Neural cell (in vitro differentiated cells): Measurements from ENCODE around the gene CBX2. TPM values are rescaled to one million over a fixed set of nuclear protein-coding genes. Genes with fewer than 3 reads are reported as not detected.

Experiments
- H2AFZ ChIP-seq: fragments of 200-600, 300-800 bp; sonication (generic), shearing (Covaris generic); 2 replicates; pipeline ENCODE4 v1.6.0; 2014; ENCODE audit warnings: low read depth, mild to moderate bottlenecking, antibody characterized with exemption, low read length, moderate library complexity
- H3F3A ChIP-seq: fragments of 200-600 bp; shearing (Covaris generic); 2 replicates; pipeline ENCODE4 v1.6.1; 2016; ENCODE audit warnings: mild to moderate bottlenecking, moderate library complexity, mixed read lengths, antibody characterized with exemption, low read length; ENCODE audit not compliant: insufficient read depth, poor library complexity, severe bottlenecking
- H3K27ac ChIP-seq: fragments of 200-600, 300-800 bp; sonication (generic), shearing (Covaris generic); 2 replicates; pipeline ENCODE4 v1.5.1; 2014; ENCODE audit warnings: mild to moderate bottlenecking, low read length, moderate library complexity
- H3K27me3 ChIP-seq: fragments of 300-800, 200-600 bp; sonication (generic), shearing (Covaris generic); 2 replicates; pipeline ENCODE4 v1.6.0; 2014; ENCODE audit warnings: mild to moderate bottlenecking, low read depth, low read length, moderate library complexity; ENCODE audit not compliant: insufficient read depth
- H3K36me3 ChIP-seq: fragments of 300-800, 200-600 bp; sonication (generic), shearing (Covaris generic); 2 replicates; pipeline ENCODE4 v1.5.1; 2014; ENCODE audit warnings: mild to moderate bottlenecking, antibody characterized with exemption, low read length, moderate library complexity; ENCODE audit not compliant: insufficient read depth
- H3K4me2 ChIP-seq: fragments of 300-800, 200-600 bp; sonication (generic), shearing (Covaris generic); 2 replicates; pipeline ENCODE4 v1.6.0; 2014; ENCODE audit warnings: mild to moderate bottlenecking, low read length
- H3K4me3 ChIP-seq: fragments of 300-800, 200-600 bp; sonication (generic), shearing (Covaris generic); 2 replicates; pipeline ENCODE4 v1.5.1; 2014; ENCODE audit warnings: mild to moderate bottlenecking, low read length, moderate library complexity
- H3K79me2 ChIP-seq: fragments of 200-600 bp; shearing (Covaris generic); replicated peaks from 2 replicates; pipeline ENCODE4 v1.6.0; 2014; ENCODE audit warnings: mild to moderate bottlenecking, low read length, moderate library complexity; ENCODE audit not compliant: insufficient read depth
- H3K9ac ChIP-seq: fragments of 300-800, 200-600 bp; sonication (generic), shearing (Covaris generic); 2 replicates; pipeline ENCODE4 v1.6.1; 2016; ENCODE audit warnings: mild to moderate bottlenecking, low read length, mixed read lengths
- H3K9me2 ChIP-seq: fragments of 200-600 bp; shearing (Covaris generic); 2 replicates; pipeline ENCODE4 v1.6.1; 2016; ENCODE audit warnings: mild to moderate bottlenecking, low read length, mixed read lengths; ENCODE audit not compliant: insufficient read depth
- H3K9me3 ChIP-seq: fragments of 200-600, 300-800 bp; sonication (generic), shearing (Covaris generic); 2 replicates; pipeline ENCODE4 v1.6.1; 2016; ENCODE audit warnings: mild to moderate bottlenecking, mixed run types, low read length, moderate library complexity, mixed read lengths
- H4K20me1 ChIP-seq: fragments of 200-600 bp; shearing (Covaris generic); 2 replicates; pipeline ENCODE4 v1.6.1; 2016; ENCODE audit warnings: mild to moderate bottlenecking, mixed run types; ENCODE audit not compliant: insufficient read depth
- EP300 ChIP-seq: fragments of 450-650 bp; conservative IDR thresholded peaks from 2 replicates; pipeline ENCODE4 v1.6.1; 2014; ENCODE audit warnings: antibody characterized with exemption, mild to moderate bottlenecking, moderate library complexity; ENCODE audit not compliant: poor library complexity, severe bottlenecking
- EZH2 ChIP-seq: fragments of 200-600, 300-800 bp; shearing (Covaris generic), sonication (generic); IDR thresholded peaks from 2 replicates; pipeline ENCODE4 v1.6.1; 2014; ENCODE audit warnings: antibody characterized with exemption, low read length, borderline replicate concordance, mild to moderate bottlenecking; ENCODE audit not compliant: insufficient read depth, poor library complexity, severe bottlenecking
- MXI1 ChIP-seq: fragments of 450-650 bp; conservative IDR thresholded peaks from 2 replicates; pipeline ENCODE4 v1.6.1; 2014; ENCODE audit warnings: antibody characterized with exemption, mild to moderate bottlenecking; ENCODE audit not compliant: poor library complexity, severe bottlenecking
- POLR2AphosphoS5 ChIP-seq: IDR thresholded peaks from 2 replicates; pipeline ENCODE4 v1.6.1; 2012
- RAD21 ChIP-seq: fragments of 450-650 bp; conservative IDR thresholded peaks from 2 replicates; pipeline ENCODE4 v1.6.1; 2014; ENCODE audit warnings: antibody characterized with exemption, mild to moderate bottlenecking, moderate library complexity
- SMC3 ChIP-seq: fragments of 450-650 bp; conservative IDR thresholded peaks from 2 replicates; pipeline ENCODE4 v1.6.1; 2014; ENCODE audit warnings: antibody characterized with exemption, mild to moderate bottlenecking, moderate library complexity; ENCODE audit not compliant: poor library complexity
- TAF1 ChIP-seq: IDR thresholded peaks from 2 replicates; pipeline ENCODE4 v1.6.1; 2012; ENCODE audit warnings: low read depth
- polyA plus RNA-seq: library from polyadenylated mRNA; depleted of rRNA; stranded (reverse); fragments of >200 nt; gene quantifications from 2 replicates; pipeline ENCODE4 v1.2.3, GENCODE V29; 2014
- TF ChIP-seq, protein P1 (sequence below): IDR thresholded peaks from 2 replicates; pipeline ENCODE4 v1.6.1; 2012; ENCODE audit warnings: borderline replicate concordance
- TF ChIP-seq, protein P2 (sequence below): fragments of 450-650 bp; IDR thresholded peaks from 2 replicates; pipeline ENCODE4 v1.5.1; 2014; ENCODE audit warnings: antibody characterized with exemption, mild to moderate bottlenecking, moderate library complexity; ENCODE audit not compliant: poor library complexity, severe bottlenecking

CBX2 gene
- polyA plus RNA-seq, 1 donor from 2014 or later = 16.9 TPM

DNA sequence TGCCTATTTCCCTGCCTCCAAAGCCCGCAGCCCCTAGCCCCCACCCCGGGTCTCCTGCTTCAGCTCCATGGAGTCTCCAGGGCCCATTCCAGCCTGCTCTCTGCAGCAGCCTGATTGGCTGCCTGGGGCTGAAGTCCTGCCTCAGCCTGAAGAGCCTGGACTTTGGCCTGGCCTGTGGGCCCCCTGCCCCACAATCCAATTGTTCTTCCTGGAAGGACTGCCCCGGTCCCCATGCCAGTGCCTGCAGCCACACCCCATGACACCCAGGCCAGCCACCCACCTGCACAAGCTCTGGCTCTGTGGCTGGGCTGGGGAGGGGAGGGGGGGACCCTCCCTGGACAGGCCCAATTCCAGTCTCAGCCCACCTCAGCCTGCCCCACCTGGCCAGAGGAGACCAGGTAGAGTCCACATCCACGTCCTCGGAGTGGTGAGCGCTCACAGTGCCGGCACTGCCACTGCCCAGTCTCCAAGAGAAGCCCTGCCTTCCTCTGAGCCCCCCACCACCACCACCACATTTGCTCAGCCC, 34.9 kb upstream of the CBX2 start:
- H4K20me1 ChIP-seq = no peaks in the 10 kb centered on the region
- H3K4me2 ChIP-seq = no peak overlapping the region
- no peak for TF ChIP-seq EP300
- no peak for TF ChIP-seq RAD21
- no peak for TF ChIP-seq EZH2
- TF ChIP-seq TAF1 = no peak
- no peak for TF ChIP-seq MXI1
- TF ChIP-seq SMC3 = no peak
- TF ChIP-seq, protein P1, sequence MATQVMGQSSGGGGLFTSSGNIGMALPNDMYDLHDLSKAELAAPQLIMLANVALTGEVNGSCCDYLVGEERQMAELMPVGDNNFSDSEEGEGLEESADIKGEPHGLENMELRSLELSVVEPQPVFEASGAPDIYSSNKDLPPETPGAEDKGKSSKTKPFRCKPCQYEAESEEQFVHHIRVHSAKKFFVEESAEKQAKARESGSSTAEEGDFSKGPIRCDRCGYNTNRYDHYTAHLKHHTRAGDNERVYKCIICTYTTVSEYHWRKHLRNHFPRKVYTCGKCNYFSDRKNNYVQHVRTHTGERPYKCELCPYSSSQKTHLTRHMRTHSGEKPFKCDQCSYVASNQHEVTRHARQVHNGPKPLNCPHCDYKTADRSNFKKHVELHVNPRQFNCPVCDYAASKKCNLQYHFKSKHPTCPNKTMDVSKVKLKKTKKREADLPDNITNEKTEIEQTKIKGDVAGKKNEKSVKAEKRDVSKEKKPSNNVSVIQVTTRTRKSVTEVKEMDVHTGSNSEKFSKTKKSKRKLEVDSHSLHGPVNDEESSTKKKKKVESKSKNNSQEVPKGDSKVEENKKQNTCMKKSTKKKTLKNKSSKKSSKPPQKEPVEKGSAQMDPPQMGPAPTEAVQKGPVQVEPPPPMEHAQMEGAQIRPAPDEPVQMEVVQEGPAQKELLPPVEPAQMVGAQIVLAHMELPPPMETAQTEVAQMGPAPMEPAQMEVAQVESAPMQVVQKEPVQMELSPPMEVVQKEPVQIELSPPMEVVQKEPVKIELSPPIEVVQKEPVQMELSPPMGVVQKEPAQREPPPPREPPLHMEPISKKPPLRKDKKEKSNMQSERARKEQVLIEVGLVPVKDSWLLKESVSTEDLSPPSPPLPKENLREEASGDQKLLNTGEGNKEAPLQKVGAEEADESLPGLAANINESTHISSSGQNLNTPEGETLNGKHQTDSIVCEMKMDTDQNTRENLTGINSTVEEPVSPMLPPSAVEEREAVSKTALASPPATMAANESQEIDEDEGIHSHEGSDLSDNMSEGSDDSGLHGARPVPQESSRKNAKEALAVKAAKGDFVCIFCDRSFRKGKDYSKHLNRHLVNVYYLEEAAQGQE = no peak
- TF ChIP-seq, protein P2, sequence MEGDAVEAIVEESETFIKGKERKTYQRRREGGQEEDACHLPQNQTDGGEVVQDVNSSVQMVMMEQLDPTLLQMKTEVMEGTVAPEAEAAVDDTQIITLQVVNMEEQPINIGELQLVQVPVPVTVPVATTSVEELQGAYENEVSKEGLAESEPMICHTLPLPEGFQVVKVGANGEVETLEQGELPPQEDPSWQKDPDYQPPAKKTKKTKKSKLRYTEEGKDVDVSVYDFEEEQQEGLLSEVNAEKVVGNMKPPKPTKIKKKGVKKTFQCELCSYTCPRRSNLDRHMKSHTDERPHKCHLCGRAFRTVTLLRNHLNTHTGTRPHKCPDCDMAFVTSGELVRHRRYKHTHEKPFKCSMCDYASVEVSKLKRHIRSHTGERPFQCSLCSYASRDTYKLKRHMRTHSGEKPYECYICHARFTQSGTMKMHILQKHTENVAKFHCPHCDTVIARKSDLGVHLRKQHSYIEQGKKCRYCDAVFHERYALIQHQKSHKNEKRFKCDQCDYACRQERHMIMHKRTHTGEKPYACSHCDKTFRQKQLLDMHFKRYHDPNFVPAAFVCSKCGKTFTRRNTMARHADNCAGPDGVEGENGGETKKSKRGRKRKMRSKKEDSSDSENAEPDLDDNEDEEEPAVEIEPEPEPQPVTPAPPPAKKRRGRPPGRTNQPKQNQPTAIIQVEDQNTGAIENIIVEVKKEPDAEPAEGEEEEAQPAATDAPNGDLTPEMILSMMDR = no peak
- TF ChIP-seq POLR2AphosphoS5 = no peak
- H3K27ac ChIP-seq = no peak overlapping the region
- H2AFZ ChIP-seq = no peak overlapping the region
- H3K4me3 ChIP-seq = no peak overlapping the region
- H3K9me3 ChIP-seq = no peaks in the 10 kb centered on the region
- no peaks in the 10 kb centered on the region for H3K27me3 ChIP-seq
- H3F3A ChIP-seq = no peaks in the 10 kb centered on the region
- no peaks in the 10 kb centered on the region for H3K9me2 ChIP-seq
- no peaks in the 10 kb centered on the region for H3K79me2 ChIP-seq
- H3K9ac ChIP-seq = no peak overlapping the region
- H3K36me3 ChIP-seq = no peaks in the 10 kb centered on the region

DNA sequence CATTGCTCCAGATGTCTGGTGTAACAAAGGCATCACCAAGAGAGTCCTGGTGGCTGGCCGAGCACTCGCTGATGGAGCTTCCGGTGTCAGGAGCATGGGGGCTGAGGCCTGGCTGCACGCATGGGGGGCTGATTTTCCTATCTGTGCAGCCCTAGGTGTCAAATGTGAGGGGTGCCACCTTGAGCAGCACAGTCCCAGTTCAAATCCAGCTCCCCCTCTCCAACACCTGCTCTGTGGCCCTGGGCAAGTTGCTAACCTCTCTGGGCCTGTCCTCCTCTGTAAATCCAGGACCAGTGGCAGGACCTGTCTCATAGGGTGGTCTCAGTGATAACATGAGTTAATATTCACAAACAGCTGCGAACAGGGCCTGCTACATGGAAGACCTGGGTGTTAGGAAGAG, 34.3 kb upstream of the CBX2 start:
- no peak overlapping the region for H2AFZ ChIP-seq
- H3K27ac ChIP-seq = no peak overlapping the region
- H3K79me2 ChIP-seq = no peaks in the 10 kb centered on the region
- H3K9ac ChIP-seq = no peak overlapping the region
- H3K4me2 ChIP-seq = no peak overlapping the region
- H4K20me1 ChIP-seq = no peaks in the 10 kb centered on the region
- TF ChIP-seq MXI1 = no peak
- TF ChIP-seq, protein P2 = no peak
- TF ChIP-seq, protein P1 = no peak
- no peak for TF ChIP-seq EZH2
- no peak for TF ChIP-seq RAD21
- TF ChIP-seq POLR2AphosphoS5 = no peak
- no peak for TF ChIP-seq SMC3
- no peak for TF ChIP-seq TAF1
- no peak for TF ChIP-seq EP300
- H3F3A ChIP-seq = no peaks in the 10 kb centered on the region
- peaks cover 3% of the 10 kb centered on the region for H3K27me3 ChIP-seq
- H3K9me3 ChIP-seq = no peaks in the 10 kb centered on the region
- H3K9me2 ChIP-seq = no peaks in the 10 kb centered on the region
- no peak overlapping the region for H3K4me3 ChIP-seq
- no peaks in the 10 kb centered on the region for H3K36me3 ChIP-seq
